ENCODE data around the gene CCDC187. TPM values are rescaled to one million over a fixed set of nuclear protein-coding genes. Genes with fewer than 3 reads are reported as not detected.

The CCDC187 gene
- total and polyA plus RNA-seq, 2 of the 8 experiments (the other 6 are each of a cell fraction or from before 2014, with no cell fraction given), result 0.02 TPM; not detected in 1

DNA sequence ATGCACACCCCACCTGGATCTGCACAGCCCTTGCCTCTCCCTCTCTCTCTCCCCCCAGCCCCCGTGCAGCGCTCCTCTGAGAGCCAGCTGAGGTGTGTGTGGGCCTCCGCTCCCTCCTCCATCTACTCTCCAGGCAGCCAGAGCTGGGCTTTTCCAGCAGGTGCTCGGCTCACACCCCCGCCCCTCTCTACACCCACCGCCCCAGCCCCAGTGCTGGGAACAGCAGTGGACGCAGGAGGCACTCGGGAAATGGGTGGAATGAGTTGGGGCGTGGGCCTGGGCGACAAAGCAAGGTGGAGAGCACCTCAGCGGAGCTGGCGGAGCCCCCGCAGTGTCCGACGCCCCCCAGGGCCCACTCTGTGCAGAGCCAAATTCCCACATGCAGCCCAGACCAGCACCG, 85.6 kb downstream of the CCDC187 start:
- Histone ChIP-seq H3K27ac (ENCODE audit: low read depth, low read length) (no peak overlapping the region), H2BK120ac (replicated peaks; ENCODE audit: low read depth, low read length) (no peak overlapping the region), H3K18ac (ENCODE audit: extremely low read depth, low read length) (no peak overlapping the region), H3K23me2 (ENCODE audit: low read depth, low read length) (no peaks in the 10 kb centered on the region), H2BK5ac (ENCODE audit: low read depth, low read length) (no peak overlapping the region), H3K4me1 (replicated peaks in 1 of 4; ENCODE audit: control insufficient read depth in 3 of 4, insufficient read depth in 4 of 4, low read length in 3 of 4) (peaks cover 0 to 2% (median 0%) of the 10 kb centered on the region in 4 experiments; a peak in 2 of 7 replicates), H4K20me1 (replicated peaks in 1 of 2; ENCODE audit: control insufficient read depth in 1 of 2, insufficient read depth in 2 of 2, low read length in 2 of 2) (peaks cover 7 to 19% of the 10 kb centered on the region in 2 experiments), H2BK15ac (ENCODE audit: low read length) (no peak overlapping the region), H3K79me2 (ENCODE audit: control insufficient read depth in 1 of 2, insufficient read depth in 2 of 2, low read length in 2 of 2) (peaks cover 0 to 9% of the 10 kb centered on the region in 2 experiments; a peak in 1 of 4 replicates), H2AFZ (ENCODE audit: low read length) (no peak overlapping the region), H3K4me2 (ENCODE audit: insufficient read depth in 1 of 2, low read depth in 2 of 2, low read length in 2 of 2) (no peak overlapping the region), H2AK5ac (ENCODE audit: low read depth, low read length) (no peak overlapping the region), H2BK20ac (ENCODE audit: low read length) (no peak overlapping the region), H3K79me1 (ENCODE audit: low read depth, low read length) (peaks cover 9% of the 10 kb centered on the region; the same call in 1 of the 2 replicates), H3K9me3 (ENCODE audit: insufficient read depth in 2 of 2, low read depth in 1 of 2, low read length in 1 of 2) (peaks cover 0 to 4% of the 10 kb centered on the region in 2 experiments; a peak in 1 of 4 replicates), H4K91ac (replicated peaks; ENCODE audit: insufficient read length, low read length) (no peak overlapping the region), H2BK12ac (ENCODE audit: low read depth, low read length) (no peak overlapping the region), H3K23ac (ENCODE audit: insufficient read length) (no peak overlapping the region), H3K4ac (replicated peaks; ENCODE audit: insufficient read length, low read depth, low read length) (no peak overlapping the region), H3K36me3 (ENCODE audit: control insufficient read depth in 2 of 4, insufficient read depth in 4 of 4, low read length in 3 of 4) (peaks cover 0 to 18% (median 11%) of the 10 kb centered on the region in 4 experiments; a peak in 6 of 8 replicates), H4K8ac (ENCODE audit: extremely low read depth, insufficient read depth, low read length) (no peak overlapping the region), H4K5ac (ENCODE audit: insufficient read length, low read depth, low read length) (no peak overlapping the region), H3K27me3 (replicated peaks in 1 of 4; ENCODE audit: control insufficient read depth in 3 of 4, extremely low read depth in 1 of 4, insufficient read depth in 3 of 4, low read length in 3 of 4) (no peaks in the 10 kb centered on the region), H3K56ac (replicated peaks; ENCODE audit: insufficient read length, low read depth, low read length) (no peak overlapping the region), H3K14ac (ENCODE audit: insufficient read length) (no peak overlapping the region), H3K9ac (replicated peaks in 1 of 4; ENCODE audit: extremely low read depth in 1 of 4, low read depth in 3 of 4, low read length in 3 of 4) (no peak overlapping the region), H3K4me3 (ENCODE audit: extremely low read depth in 1 of 4, insufficient read depth in 2 of 4, low read depth in 3 of 4, low read length in 4 of 4) (no peak overlapping the region)
- no peak for FAIRE-seq
- ChIA-PET CTCF (ENCODE audit: partially characterized antibody) (interaction anchor here (0.9 to 5.1 kb wide), 16 partner anchors 8 to 293 kb away, joined by 3 to 52 read pairs (median 5); partner anchors contain the start of gene LHX3), POLR2A (ENCODE audit: partially characterized antibody) (interaction anchor here (1.2 to 4.5 kb wide), 2 partner anchors 10 to 13 kb away, joined by 3 to 17 read pairs; partner anchors contain the start of gene LHX3)
- DNase-seq (ENCODE audit: low read depth in 1 of 2, low spot score in 2 of 2), result no peak
- WGBS, 2 experiments (ENCODE audit: extremely low coverage in 1 of 2, insufficient coverage in 1 of 2, insufficient read length in 1 of 2, insufficient replicate concordance in 2 of 2, low coverage in 1 of 2, low lambda C conversion rate in 2 of 2, missing lambda C conversion rate in 1 of 2), result 90% methylated on average over 15 of the region's 16 CpGs; no CpG with 5 or more reads in 1 of the 2 experiments
- TF ChIP-seq MAFK (IDR thresholded peaks at IDR 0.05; ENCODE audit: low read depth, low read length) (no peak), CHD2 (IDR thresholded peaks at IDR 0.05; ENCODE audit: low read length) (no peak), BACH1 (IDR thresholded peaks at IDR 0.05; ENCODE audit: low read length) (no peak), JUN (IDR thresholded peaks at IDR 0.05; ENCODE audit: low read depth, low read length) (no peak), SP1 (IDR thresholded peaks at IDR 0.05; ENCODE audit: low read depth, low read length) (no peak), TAF7 (optimal IDR thresholded peaks at IDR 0.05; ENCODE audit: borderline replicate concordance, low read depth, low read length) (no peak), EZH2 (IDR thresholded peaks at IDR 0.05; ENCODE audit: low read depth, low read length, severe bottlenecking) (no peak), NANOG (IDR thresholded peaks at IDR 0.05; ENCODE audit: insufficient read depth, low read depth, low read length, poor library complexity, severe bottlenecking) (no peak), TEAD4 (IDR thresholded peaks at IDR 0.05; ENCODE audit: low read depth, low read length) (no peak), EP300 (IDR thresholded peaks at IDR 0.05; ENCODE audit: borderline replicate concordance in 1 of 2, low read depth in 2 of 2, low read length in 2 of 2) (no peak), SIX5 (IDR thresholded peaks at IDR 0.05; ENCODE audit: low read depth, low read length) (no peak), JUND (IDR thresholded peaks at IDR 0.05; ENCODE audit: low read length) (no peak), ZNF274 (IDR thresholded peaks at IDR 0.05; ENCODE audit: borderline replicate concordance, extremely low read depth, low read length) (no peak)
- TF ChIP-seq, protein P1, sequence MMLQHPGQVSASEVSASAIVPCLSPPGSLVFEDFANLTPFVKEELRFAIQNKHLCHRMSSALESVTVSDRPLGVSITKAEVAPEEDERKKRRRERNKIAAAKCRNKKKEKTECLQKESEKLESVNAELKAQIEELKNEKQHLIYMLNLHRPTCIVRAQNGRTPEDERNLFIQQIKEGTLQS (IDR thresholded peaks at IDR 0.05; ENCODE audit: insufficient read depth, low read depth, low read length), result no peak
